Neural cell (in vitro differentiated cells): Measurements from ENCODE around the gene DCUN1D2. TPM values are rescaled to one million over a fixed set of nuclear protein-coding genes. Genes with fewer than 3 reads are reported as not detected.

Experiments
- H2AFZ ChIP-seq: fragments of 200-600, 300-800 bp; sonication (generic), shearing (Covaris generic); 2 replicates; pipeline ENCODE4 v1.6.0; 2014; ENCODE audit warnings: low read depth, mild to moderate bottlenecking, antibody characterized with exemption, low read length, moderate library complexity
- H3F3A ChIP-seq: fragments of 200-600 bp; shearing (Covaris generic); 2 replicates; pipeline ENCODE4 v1.6.1; 2016; ENCODE audit warnings: mild to moderate bottlenecking, moderate library complexity, mixed read lengths, antibody characterized with exemption, low read length; ENCODE audit not compliant: insufficient read depth, poor library complexity, severe bottlenecking
- H3K27ac ChIP-seq: fragments of 200-600, 300-800 bp; sonication (generic), shearing (Covaris generic); 2 replicates; pipeline ENCODE4 v1.5.1; 2014; ENCODE audit warnings: mild to moderate bottlenecking, low read length, moderate library complexity
- H3K27me3 ChIP-seq: fragments of 300-800, 200-600 bp; sonication (generic), shearing (Covaris generic); 2 replicates; pipeline ENCODE4 v1.6.0; 2014; ENCODE audit warnings: mild to moderate bottlenecking, low read depth, low read length, moderate library complexity; ENCODE audit not compliant: insufficient read depth
- H3K36me3 ChIP-seq: fragments of 300-800, 200-600 bp; sonication (generic), shearing (Covaris generic); 2 replicates; pipeline ENCODE4 v1.5.1; 2014; ENCODE audit warnings: mild to moderate bottlenecking, antibody characterized with exemption, low read length, moderate library complexity; ENCODE audit not compliant: insufficient read depth
- H3K4me2 ChIP-seq: fragments of 300-800, 200-600 bp; sonication (generic), shearing (Covaris generic); 2 replicates; pipeline ENCODE4 v1.6.0; 2014; ENCODE audit warnings: mild to moderate bottlenecking, low read length
- H3K4me3 ChIP-seq: fragments of 300-800, 200-600 bp; sonication (generic), shearing (Covaris generic); 2 replicates; pipeline ENCODE4 v1.5.1; 2014; ENCODE audit warnings: mild to moderate bottlenecking, low read length, moderate library complexity
- H3K79me2 ChIP-seq: fragments of 200-600 bp; shearing (Covaris generic); replicated peaks from 2 replicates; pipeline ENCODE4 v1.6.0; 2014; ENCODE audit warnings: mild to moderate bottlenecking, low read length, moderate library complexity; ENCODE audit not compliant: insufficient read depth
- H3K9ac ChIP-seq: fragments of 300-800, 200-600 bp; sonication (generic), shearing (Covaris generic); 2 replicates; pipeline ENCODE4 v1.6.1; 2016; ENCODE audit warnings: mild to moderate bottlenecking, low read length, mixed read lengths
- H3K9me2 ChIP-seq: fragments of 200-600 bp; shearing (Covaris generic); 2 replicates; pipeline ENCODE4 v1.6.1; 2016; ENCODE audit warnings: mild to moderate bottlenecking, low read length, mixed read lengths; ENCODE audit not compliant: insufficient read depth
- H3K9me3 ChIP-seq: fragments of 200-600, 300-800 bp; sonication (generic), shearing (Covaris generic); 2 replicates; pipeline ENCODE4 v1.6.1; 2016; ENCODE audit warnings: mild to moderate bottlenecking, mixed run types, low read length, moderate library complexity, mixed read lengths
- H4K20me1 ChIP-seq: fragments of 200-600 bp; shearing (Covaris generic); 2 replicates; pipeline ENCODE4 v1.6.1; 2016; ENCODE audit warnings: mild to moderate bottlenecking, mixed run types; ENCODE audit not compliant: insufficient read depth
- CTCF ChIP-seq: fragments of 450-650 bp; IDR thresholded peaks from 2 replicates; pipeline ENCODE4 v1.5.1; 2014; ENCODE audit warnings: antibody characterized with exemption, mild to moderate bottlenecking, moderate library complexity; ENCODE audit not compliant: poor library complexity, severe bottlenecking
- EP300 ChIP-seq: fragments of 450-650 bp; conservative IDR thresholded peaks from 2 replicates; pipeline ENCODE4 v1.6.1; 2014; ENCODE audit warnings: antibody characterized with exemption, mild to moderate bottlenecking, moderate library complexity; ENCODE audit not compliant: poor library complexity, severe bottlenecking
- EZH2 ChIP-seq: fragments of 200-600, 300-800 bp; shearing (Covaris generic), sonication (generic); IDR thresholded peaks from 2 replicates; pipeline ENCODE4 v1.6.1; 2014; ENCODE audit warnings: antibody characterized with exemption, low read length, borderline replicate concordance, mild to moderate bottlenecking; ENCODE audit not compliant: insufficient read depth, poor library complexity, severe bottlenecking
- MXI1 ChIP-seq: fragments of 450-650 bp; conservative IDR thresholded peaks from 2 replicates; pipeline ENCODE4 v1.6.1; 2014; ENCODE audit warnings: antibody characterized with exemption, mild to moderate bottlenecking; ENCODE audit not compliant: poor library complexity, severe bottlenecking
- POLR2AphosphoS5 ChIP-seq: IDR thresholded peaks from 2 replicates; pipeline ENCODE4 v1.6.1; 2012
- RAD21 ChIP-seq: fragments of 450-650 bp; conservative IDR thresholded peaks from 2 replicates; pipeline ENCODE4 v1.6.1; 2014; ENCODE audit warnings: antibody characterized with exemption, mild to moderate bottlenecking, moderate library complexity
- SMC3 ChIP-seq: fragments of 450-650 bp; conservative IDR thresholded peaks from 2 replicates; pipeline ENCODE4 v1.6.1; 2014; ENCODE audit warnings: antibody characterized with exemption, mild to moderate bottlenecking, moderate library complexity; ENCODE audit not compliant: poor library complexity
- TAF1 ChIP-seq: IDR thresholded peaks from 2 replicates; pipeline ENCODE4 v1.6.1; 2012; ENCODE audit warnings: low read depth
- polyA plus RNA-seq: library from polyadenylated mRNA; depleted of rRNA; stranded (reverse); fragments of >200 nt; gene quantifications from 2 replicates; pipeline ENCODE4 v1.2.3, GENCODE V29; 2014
- TF ChIP-seq, protein P1 (sequence below): IDR thresholded peaks from 2 replicates; pipeline ENCODE4 v1.6.1; 2012; ENCODE audit warnings: borderline replicate concordance

DCUN1D2 gene
- polyA plus RNA-seq, 1 donor from 2014 or later: 55.9 TPM

GRCh38 chr13:113456116-113456702 lies 34.3 kb downstream of the DCUN1D2 start:
- no peaks in the 10 kb centered on the region for H3K9me2 ChIP-seq
- no peak overlapping the region for H2AFZ ChIP-seq
- no peaks in the 10 kb centered on the region for H3K79me2 ChIP-seq
- H3K9me3 ChIP-seq: no peaks in the 10 kb centered on the region
- no peak for TF ChIP-seq MXI1
- TF ChIP-seq RAD21: no peak
- TF ChIP-seq SMC3: no peak
- no peak for TF ChIP-seq EP300
- no peak for TF ChIP-seq CTCF
- no peak for TF ChIP-seq POLR2AphosphoS5
- TF ChIP-seq TAF1: no peak
- TF ChIP-seq, protein P1, sequence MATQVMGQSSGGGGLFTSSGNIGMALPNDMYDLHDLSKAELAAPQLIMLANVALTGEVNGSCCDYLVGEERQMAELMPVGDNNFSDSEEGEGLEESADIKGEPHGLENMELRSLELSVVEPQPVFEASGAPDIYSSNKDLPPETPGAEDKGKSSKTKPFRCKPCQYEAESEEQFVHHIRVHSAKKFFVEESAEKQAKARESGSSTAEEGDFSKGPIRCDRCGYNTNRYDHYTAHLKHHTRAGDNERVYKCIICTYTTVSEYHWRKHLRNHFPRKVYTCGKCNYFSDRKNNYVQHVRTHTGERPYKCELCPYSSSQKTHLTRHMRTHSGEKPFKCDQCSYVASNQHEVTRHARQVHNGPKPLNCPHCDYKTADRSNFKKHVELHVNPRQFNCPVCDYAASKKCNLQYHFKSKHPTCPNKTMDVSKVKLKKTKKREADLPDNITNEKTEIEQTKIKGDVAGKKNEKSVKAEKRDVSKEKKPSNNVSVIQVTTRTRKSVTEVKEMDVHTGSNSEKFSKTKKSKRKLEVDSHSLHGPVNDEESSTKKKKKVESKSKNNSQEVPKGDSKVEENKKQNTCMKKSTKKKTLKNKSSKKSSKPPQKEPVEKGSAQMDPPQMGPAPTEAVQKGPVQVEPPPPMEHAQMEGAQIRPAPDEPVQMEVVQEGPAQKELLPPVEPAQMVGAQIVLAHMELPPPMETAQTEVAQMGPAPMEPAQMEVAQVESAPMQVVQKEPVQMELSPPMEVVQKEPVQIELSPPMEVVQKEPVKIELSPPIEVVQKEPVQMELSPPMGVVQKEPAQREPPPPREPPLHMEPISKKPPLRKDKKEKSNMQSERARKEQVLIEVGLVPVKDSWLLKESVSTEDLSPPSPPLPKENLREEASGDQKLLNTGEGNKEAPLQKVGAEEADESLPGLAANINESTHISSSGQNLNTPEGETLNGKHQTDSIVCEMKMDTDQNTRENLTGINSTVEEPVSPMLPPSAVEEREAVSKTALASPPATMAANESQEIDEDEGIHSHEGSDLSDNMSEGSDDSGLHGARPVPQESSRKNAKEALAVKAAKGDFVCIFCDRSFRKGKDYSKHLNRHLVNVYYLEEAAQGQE: no peak
- no peak for TF ChIP-seq EZH2
- no peak overlapping the region for H3K9ac ChIP-seq
- no peaks in the 10 kb centered on the region for H3F3A ChIP-seq
- no peak overlapping the region for H3K4me2 ChIP-seq
- H3K27ac ChIP-seq: no peak overlapping the region
- H3K36me3 ChIP-seq: peaks cover 21% of the 10 kb centered on the region
- H3K4me3 ChIP-seq: no peak overlapping the region
- H4K20me1 ChIP-seq: no peaks in the 10 kb centered on the region
- no peaks in the 10 kb centered on the region for H3K27me3 ChIP-seq

- Histone ChIP-seq H3K9me3 (no peaks in the 10 kb centered on the region), H2AFZ (no peak overlapping the region), H3K36me3 (peaks cover 21% of the 10 kb centered on the region)
These were observed 35.1 kb downstream of the DCUN1D2 start for GRCh38 chr13:113455384-113455783.

More at GRCh38 chr13:113455384-113455783, 35.1 kb downstream of the DCUN1D2 start:
- H3K79me2 ChIP-seq: no peaks in the 10 kb centered on the region
- H3K27ac ChIP-seq: no peak overlapping the region
- H3K9me2 ChIP-seq: no peaks in the 10 kb centered on the region
- no peaks in the 10 kb centered on the region for H3K27me3 ChIP-seq
- no peak for TF ChIP-seq MXI1
- no peak for TF ChIP-seq EP300
- no peak for TF ChIP-seq SMC3
- TF ChIP-seq CTCF: no peak
- H3K4me3 ChIP-seq: no peak overlapping the region
- H4K20me1 ChIP-seq: no peaks in the 10 kb centered on the region
- H3K9ac ChIP-seq: no peak overlapping the region
- no peak overlapping the region for H3K4me2 ChIP-seq
- no peaks in the 10 kb centered on the region for H3F3A ChIP-seq
